HL-60/S4 treated with retinoic acid at 250 ng/mL for 4 days and 3 days (cell line): ENCODE results near the gene ACTA2.

Experiments
- in situ Hi-C: fragments of 300-500 bp; cut with MboI; formaldehyde crosslinking; loops from 2 replicates; pipeline ENCODE4 v1.7.0; 2022; ENCODE audit warnings: low sequenced_read_pairs

Gene ACTA2

DNA sequence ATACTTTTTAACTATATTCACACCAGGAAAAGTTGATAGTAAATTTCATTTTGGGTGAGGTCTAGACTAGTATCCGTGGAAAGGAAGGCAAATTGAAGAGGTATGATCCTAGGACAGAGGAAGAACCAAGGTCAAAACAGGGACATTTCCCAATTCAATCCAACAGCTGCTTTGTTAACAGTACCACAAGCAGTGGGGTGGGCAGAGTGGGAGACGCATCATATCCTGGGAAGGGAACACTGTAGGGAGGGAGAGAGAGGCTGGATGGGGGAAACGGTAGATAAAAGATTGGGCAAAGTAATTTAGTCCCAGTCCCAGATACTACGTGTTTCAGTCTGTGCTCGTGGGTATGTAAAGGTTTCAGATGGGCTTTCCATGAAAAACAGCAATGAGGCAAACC lies 28.9 kb upstream of the ACTA2 start:
- in situ Hi-C loops, result no loop called here

DNA sequence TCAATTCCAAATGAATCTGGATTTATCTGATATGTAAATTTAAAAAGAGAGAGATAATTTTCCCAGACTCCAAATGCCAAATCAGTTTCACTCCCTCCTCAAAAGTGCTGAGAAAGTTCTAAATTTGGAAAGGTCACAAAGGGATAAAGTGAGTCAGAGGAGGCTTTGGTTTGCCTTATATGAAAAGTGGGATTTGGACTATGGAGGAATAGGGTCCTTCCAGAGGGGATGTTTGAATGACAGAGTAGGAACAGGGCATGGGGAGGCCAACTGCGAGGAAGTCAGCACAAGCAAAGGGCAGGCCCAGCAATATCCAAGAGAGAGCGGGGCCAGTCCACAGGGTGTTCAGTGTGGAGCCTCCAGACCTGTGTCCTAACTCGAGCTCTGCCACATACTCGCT lies 28.2 kb upstream of the ACTA2 start:
- in situ Hi-C loops, result no loop called here

DNA sequence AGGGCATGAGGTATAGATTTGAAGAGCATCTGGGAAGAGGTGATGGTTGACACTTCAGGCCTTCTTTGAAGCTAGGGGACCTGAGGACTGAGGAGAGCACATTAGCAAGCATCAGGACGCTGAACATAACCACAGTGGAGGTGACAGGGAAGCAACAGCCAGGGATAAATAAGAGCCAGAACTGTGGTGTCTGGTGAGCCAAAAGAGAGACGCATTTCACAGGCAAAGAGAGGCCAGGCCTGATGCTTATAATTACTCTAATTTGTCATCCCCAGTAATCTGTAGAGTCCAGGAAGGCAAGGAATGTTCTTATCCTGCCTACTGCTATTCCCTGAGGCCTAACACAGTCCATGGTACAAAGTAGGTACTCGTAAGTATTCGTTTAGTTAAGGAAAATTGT lies 27.7 kb upstream of the ACTA2 start:
- in situ Hi-C loops, result no loop called here

DNA sequence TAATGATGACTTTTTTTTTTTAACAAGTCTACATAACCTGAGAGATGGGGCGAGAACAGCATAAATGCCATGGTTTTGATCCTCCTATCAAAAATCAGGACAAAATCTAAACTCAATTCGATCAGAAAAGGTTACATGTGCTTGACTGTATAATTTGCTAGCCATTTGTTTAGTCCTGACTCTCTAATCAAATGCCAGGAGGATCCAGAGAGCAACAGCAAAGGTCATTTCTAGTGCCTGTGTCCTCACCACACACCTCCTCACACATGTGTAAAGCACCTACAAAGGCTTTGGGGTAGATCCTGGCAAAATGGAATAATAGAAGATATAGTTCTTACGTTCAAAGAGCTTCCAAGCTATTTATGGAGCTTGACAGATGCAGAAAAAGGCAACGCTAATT lies 27.0 kb upstream of the ACTA2 start:
- in situ Hi-C loops, result no loop called here

DNA sequence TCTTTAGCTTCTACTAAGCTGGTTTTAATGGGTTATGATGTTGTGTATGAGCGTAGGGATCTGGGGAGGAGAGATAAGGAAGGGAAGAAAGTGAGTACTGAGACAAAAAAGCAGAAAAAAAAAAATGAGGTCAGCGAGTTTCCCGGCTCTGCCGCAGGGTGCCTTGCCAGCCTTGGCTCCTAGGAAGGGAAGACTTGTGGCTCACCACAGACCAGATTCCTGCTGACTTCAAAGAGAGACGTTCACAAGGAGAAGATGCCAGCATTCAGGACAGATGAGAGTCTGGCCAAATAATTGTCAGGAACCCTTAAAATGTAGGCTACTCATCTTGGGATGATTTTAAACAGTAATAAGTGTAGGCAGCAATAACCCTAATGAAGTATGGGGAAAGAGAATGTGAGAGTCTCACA lies 26.6 kb upstream of the ACTA2 start:
- in situ Hi-C loops, result no loop called here

DNA sequence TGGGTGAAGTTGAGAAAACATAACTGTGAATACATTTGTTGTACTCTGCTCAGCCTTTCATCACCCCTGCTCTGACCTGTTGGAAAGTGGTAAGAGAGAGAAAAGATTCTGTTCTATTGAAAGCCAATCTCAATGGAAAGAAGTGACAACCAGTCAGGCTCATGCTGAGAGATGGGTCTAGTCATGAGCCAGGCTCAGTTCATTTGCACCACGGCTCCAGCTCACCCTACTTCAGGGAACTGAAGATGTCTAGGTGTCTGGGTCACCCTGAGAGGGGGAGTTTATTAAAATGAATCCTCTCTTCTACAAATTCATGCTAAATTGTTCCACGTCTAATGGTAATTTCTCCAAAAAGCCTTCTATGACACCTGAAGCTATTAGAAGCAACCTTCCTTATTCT lies 25.9 kb upstream of the ACTA2 start:
- in situ Hi-C loops, result no loop called here

DNA sequence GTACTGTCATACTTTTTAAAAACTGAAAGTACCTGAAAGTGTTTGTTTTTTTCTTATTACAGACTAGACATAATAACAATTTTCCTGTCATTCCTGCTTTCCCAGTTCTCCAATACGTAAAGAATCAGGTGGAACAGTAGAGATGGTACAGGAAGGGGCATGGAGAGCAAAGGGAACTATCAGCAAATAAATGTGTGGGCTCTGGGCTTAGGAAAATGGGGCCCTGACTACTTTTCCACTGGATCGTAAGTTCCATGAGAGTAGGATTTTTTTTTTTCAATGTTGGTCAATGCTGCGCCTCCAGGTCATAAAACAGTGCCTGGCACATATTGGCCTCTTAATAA lies 22.8 kb upstream of the ACTA2 start:
- in situ Hi-C loops, result no loop called here

DNA sequence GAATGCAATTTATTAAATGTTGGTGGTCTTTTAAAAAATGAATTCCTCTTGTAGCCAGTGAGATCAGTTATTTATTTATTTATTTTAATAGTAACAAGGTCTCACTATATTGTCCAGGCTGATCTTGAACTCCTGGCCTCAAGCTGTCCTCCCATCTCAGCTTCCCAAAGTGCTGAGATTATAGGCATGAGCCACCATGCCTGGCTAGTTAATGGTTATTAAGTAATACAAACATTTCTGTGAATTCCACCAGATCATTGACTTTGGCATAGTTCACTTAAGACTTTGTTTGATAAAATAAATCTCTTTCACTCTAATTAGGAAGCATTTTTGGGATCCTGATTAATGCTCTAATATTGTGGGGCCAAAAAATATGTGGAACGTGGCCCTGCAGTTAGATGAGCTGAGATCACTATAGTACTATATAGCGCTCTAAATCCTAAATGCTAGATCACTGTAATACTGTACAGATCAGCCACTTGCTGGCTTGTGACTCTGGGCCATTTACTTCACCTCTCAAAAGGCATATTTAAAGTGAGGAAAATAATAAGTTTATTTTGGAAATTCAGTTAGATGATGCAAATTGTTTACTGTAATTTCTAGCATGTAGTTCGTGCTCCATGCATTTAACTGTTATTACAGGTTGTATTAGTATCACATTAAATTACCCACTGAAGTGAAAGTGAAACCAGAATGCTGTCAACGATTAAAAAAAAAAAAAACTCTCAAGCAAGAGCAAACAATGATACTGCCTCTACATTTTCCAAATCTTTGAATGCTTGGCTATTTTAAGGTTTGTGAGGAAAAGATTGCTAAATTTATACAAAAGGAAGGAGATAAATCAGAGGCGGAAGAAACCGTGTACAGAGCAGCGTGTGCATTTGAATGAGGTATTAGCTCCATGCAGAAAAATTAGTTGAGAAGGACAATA lies 22.1 kb upstream of the ACTA2 start:
- in situ Hi-C loops, result no loop called here

DNA sequence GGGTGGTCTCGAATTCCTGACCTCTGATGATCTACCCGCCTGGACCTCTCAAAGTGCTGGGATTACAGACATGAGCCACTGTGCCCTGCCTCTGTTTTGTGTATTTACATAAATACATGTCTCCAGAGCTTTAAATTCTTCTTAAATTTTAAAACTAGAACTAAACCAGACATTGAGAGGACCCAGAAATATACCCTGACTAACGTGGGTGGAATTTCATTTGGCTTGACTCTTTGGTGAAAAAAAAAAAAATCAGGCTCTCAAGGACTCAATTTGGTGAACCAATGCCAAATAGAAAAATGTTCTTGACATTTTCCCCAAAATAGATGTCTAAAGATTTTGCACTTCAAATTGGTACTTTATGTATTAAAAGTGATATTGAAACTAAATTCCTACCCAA lies 21.4 kb upstream of the ACTA2 start:
- in situ Hi-C loops, result no loop called here

DNA sequence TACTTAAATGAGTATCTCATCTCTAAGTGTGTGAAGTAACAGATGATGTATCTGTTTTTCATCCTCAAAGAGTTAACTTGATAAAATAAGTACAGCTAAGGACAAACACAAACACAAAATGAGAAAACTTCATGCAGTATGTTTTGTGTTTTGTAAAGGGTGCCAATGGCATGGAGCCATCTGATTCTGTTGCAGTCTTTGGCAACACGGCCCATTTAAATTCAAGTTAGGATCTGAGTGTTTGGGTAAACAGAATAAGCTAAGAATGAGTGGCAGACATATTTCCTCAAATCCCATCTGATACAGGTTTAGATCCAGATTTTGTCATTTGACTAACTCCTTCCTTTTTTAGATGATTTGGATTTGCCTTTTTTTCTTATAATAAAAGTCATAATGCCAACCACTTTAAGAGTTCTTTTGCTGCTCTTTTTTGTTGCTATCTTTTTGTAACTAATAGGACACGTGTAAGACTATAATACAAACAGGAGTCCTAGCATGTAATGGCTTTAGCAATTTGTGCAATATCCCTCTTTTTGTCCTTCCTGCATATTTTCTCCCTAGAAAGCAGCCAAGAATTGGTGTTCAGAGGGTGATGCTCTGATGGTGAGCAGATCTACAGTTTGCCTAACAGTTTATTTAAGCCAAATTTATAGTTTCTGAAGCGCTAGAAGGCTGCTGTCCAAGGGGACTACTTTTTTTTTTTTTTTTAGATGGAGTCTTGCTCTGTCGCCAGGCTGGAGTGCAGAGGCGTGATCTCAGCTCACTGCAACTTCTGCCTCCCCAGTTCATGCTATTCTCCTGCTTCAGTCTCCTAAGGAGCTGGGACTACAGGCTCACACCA lies 18.9 kb upstream of the ACTA2 start:
- in situ Hi-C loops, result no loop called here

DNA sequence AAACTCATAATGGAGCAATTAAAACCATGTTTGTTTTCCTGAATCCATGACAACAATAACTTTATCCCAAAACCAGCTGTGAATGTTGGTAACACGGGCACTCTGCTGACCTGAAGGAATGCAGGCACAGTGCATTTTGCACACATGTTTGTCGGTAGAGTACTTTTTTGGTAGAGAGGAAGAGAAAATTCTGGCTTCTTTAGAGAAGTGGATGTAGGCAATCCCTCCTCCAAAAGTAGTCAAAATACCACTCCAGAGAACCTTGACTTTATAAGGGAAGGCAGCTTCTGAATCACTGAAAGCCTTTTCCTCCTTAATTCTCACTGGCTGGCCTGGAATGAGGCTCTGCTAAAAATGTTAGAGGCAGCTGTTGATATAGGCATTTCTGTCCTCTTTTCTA lies 15.8 kb upstream of the ACTA2 start:
- in situ Hi-C loops, result no loop called here

DNA sequence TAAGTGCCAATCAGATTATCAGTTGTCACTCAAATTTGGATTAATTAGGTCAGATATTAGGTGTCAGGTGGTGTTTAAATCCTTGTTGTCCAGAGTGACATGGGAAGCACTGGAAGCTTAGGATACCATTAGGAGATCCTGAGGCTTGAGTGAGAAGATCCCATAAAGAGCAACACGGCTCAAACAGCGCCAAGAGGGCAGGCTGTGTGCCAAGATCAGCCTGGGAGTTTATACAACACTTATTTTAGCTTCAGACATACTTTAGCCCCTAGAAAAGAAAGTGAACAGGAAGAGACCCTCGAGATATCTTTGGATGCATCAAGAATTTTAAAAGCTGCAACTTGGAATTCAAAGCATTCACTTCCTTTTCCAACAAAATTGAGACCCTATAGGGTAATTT lies 14.2 kb upstream of the ACTA2 start:
- in situ Hi-C loops, result no loop called here

DNA sequence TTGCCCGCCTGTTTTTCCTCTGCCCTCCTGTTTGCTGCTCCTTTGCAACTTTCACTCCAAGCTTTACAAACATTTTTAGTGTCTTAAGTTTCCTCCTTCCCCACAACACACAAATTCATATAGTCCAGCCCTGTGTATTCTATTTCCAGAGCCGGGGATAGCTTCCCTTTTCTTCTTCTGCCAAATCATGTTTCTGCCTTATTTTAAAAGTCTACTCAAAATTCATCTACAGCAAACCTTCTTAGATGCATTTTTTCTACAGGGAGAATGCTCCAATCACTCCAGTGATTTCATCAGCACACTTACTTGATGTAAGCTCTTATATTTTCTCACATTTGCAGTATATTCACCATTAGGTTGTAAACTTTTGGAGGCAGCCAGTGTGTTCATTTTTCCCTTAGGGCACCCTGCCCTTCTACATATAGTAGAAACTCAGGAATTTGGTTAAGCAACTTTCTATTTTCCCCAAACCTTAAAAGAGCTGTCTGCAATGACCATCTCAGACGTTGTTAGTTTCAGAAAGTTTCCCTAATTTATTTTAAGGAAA lies 12.4 kb upstream of the ACTA2 start:
- in situ Hi-C loops, result no loop called here

DNA sequence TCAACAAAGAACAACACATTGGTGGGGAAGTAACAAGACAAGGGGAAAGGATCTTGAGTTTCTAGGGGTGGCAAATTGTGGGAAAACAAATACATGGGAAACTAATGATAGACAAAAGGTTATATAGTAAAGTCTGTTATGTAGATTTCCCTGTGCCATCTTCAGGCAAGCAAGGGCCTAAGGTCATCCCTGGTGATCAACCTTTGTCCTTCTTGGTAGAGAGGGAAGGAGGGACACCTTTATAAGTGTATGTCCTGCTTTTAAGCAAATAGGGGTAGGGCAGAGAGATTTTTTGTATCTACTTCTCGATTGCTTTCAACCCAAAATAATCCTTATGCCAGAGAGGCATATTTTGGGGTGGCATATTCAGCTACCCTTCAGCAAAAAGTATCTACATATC lies 11.8 kb upstream of the ACTA2 start:
- in situ Hi-C loops, result no loop called here

DNA sequence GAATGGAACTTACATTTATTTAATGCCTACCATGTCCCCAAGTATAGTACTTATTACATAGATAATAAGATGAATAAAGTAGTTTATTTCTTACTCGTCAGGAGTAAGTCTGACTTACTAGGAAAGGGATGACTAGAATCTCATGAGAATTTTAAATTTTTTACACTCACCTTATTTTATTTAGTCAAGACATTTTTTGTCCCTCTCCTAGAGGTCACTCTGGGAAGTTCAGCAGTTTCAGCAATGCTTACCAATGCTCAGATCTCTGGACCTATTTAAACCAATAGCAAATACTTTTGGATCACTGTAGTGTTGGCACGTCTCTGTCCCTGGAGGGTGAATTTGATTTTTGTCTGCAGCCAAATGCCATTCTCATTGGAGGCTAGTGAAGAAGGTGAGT lies 10.7 kb upstream of the ACTA2 start:
- in situ Hi-C loops, result no loop called here

DNA sequence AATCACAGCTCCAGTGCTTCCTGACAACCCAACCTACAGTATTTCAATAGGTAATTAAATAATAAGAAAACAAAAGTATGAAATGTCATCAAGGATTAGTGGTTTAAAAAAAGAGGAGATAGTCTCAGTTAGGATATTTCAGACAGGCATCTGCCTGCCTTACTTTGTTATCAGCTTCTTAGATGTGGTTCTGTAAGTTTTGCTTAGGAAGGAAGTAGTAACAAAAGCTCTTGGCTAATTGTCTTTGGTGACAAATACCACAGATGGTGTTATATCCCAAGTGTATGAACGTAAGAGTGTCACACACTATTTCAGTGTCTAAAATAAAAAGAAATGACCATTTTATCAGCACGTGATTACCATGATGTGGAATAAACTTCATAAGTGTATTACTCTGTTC lies 9.8 kb upstream of the ACTA2 start:
- in situ Hi-C loops, result no loop called here

DNA sequence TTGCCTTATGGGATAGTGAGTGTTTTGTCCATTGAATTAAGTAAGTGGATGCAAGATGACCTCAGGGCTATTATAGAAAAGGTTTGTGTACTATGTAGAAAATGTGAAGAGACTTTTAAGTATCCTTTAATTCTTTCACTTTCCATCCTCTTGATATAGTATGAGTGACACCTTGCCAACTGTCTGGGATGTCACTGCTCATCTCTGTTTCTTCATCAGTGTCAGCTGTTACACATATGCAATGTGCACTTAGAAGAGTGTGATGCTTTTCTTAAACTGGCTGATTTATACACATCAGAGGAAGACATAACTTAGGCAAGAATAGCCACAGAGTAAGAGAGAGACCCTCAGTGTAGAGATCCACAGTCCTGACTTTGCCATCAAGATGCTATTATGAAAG lies 8.7 kb upstream of the ACTA2 start:
- in situ Hi-C loops, result no loop called here

DNA sequence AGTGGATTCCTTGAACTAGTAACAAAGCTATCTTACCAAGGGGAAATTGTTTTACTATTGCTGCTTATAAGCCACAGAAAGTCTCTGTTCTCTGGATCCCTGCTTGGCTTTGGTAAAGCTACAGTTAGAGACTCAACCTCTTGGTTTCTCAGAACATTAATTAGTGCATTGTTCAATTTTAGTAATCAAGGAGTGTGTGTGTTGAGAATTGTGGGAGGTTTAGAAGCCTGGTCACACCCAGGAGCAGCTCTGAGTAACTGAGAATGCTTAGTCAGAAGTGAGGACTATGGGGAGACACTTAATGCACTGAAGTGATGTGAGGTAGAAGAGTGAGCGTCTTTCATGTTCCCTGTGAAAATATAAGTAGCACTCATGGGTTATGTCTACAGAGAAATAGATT lies 8.2 kb upstream of the ACTA2 start:
- in situ Hi-C loops, result no loop called here

DNA sequence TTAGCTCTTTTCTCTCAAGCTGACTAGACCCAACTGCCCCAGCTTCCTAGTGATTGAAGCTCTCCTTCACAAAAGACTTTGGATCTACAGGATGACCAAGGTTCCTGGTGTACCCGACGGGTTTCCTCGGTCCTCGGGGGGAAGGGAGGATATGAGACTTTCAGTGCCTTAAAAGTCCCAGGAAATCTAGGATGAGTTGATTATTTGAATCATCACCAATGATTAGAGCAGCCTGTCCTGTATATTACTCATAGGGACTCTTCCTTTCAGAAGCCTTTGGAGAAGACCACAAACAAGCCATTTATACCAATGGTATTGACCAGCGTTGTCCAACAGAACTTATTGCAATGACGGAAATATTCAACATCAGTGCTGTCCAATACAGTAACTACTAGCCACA lies 6.1 kb upstream of the ACTA2 start:
- in situ Hi-C loops, result no loop called here

DNA sequence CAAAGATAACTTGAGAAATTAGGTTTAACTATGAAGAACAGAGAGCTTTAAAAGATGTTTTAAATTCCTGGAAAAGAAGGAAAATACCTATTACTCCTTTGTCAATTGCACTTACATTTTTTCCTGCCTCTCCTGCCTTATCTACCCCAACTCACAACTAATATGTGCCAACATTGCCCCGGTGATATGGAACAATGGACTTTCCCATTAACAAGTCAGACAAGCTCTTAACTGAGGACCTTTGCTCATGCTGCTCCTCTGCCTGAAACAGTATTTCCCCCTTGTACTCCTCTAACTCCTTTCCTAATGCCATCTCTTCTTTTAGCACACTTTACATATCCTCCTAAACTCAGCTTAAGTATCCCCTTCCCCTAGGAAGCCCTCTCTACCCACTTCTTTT lies 4.8 kb upstream of the ACTA2 start:
- in situ Hi-C loops, result no loop called here

DNA sequence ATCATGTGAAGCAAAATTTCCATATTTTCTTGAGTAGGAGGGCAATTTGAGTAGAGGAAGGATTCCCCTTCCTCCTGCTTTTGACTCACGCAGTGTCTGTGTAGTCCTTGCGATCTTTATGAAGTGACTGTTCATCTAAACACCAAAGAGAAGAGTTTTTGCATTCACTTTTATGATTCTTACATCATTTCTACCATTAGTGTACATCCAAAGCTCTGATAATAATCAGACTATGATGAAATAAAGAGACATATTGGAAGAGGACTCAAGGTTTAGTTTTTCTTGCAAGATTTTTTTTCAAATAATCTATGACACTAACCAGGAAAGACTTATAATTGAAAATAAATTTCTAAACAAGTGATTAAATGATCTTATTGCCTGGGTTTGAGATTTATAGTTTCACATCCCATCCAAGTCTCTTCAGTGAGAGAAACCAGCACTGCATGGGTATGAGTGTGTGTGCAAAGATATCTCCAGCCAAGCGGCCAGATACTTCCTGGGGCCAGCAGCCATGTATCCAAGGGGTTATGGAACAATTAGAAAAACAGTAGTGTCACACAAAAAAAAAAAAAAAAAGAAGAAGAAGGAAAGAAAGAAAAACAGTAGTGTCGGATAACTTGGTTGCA lies 2.0 kb upstream of the ACTA2 start:
- in situ Hi-C loops, result no loop called here

DNA sequence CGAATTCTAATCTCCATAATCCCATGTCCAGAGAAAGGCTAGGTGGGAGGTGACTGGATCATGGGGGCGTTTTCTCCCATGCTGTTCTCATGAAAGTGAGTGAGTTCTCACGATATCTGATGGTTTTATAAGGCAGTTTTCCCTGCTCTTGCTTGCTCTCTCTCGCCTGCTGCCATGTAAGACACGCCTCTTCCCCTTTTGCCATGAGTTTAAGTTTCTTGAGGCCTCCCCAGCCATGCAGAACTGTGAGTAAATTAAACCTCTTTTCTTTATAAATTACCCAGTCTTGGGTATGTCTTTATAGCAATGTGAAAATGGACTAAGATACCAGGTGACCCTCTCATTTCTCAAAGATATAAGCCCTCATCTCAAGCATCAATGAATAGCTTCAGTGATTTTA lies 1.1 kb upstream of the ACTA2 start:
- in situ Hi-C loops, result no loop called here
